DOHH2 (cell line): ENCODE measurements around the gene KRT82.

Experiments
- CTCF ChIP-seq: fragments of 200-600 bp; sonication (generic); IDR thresholded peaks from one replicate; pipeline ENCODE4 v1.5.1; 2014; ENCODE audit warnings: antibody characterized with exemption, mild to moderate bottlenecking, low read depth, low read length; ENCODE audit not compliant: poor library complexity, severe bottlenecking
- EZH2phosphoT487 ChIP-seq: fragments of 200-600 bp; sonication (generic); IDR thresholded peaks from 2 replicates; pipeline ENCODE4 v1.6.1; 2017; ENCODE audit warnings: borderline replicate concordance, mild to moderate bottlenecking, antibody characterized with exemption, low read length, moderate library complexity, mixed read lengths

GRCh38 chr12:52398176-52398575 is 8.0 kb downstream of the KRT82 start:
- TF ChIP-seq CTCF (no peak), EZH2phosphoT487 (no peak)
